ENCODE results near the gene SLC12A9.
A peak's percentile ranks its signal among the peaks of the same experiment; 100 is the strongest.

Gene SLC12A9

DNA sequence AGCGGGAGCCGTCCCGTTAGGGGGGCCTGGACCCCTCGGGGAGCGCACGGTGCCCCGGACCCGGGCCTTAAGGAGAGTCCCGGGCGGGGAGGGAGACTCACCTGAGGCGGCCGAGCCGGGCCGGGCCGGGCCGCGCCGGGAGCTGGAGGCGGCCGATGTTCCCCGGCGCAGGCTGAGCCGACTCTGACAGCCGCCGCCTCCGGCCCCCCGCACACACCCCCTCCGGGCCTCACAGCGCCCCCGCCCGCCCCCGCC lies 43.1 kb downstream of the SLC12A9 start, which contains the start of gene ACHE:
ACHE (minus strand) TSS at position 188 of the 255 bp plus-strand sequence. CDS start 1,656 bp downstream, outside the sequence.
- H3K9ac ChIP-seq (ENCODE audit: low read length), result no peak within 1 kb of the TSS
- no peaks in the 10 kb centered on the region for H3K27me3 ChIP-seq (ENCODE audit: low read length)
- no peaks in the 10 kb centered on the region for H3K9me3 ChIP-seq (ENCODE audit: insufficient read depth, low read length)
- H2AFZ ChIP-seq (ENCODE audit: low read depth, low read length, severe bottlenecking), result no peak within 1 kb of the TSS
- H4K20me1 ChIP-seq (ENCODE audit: low read depth, low read length), result no peaks in the 10 kb centered on the region
- no peaks in the 10 kb centered on the region for H3K36me3 ChIP-seq (ENCODE audit: low read length)
- no peak within 1 kb of the TSS for H3K4me3 ChIP-seq (ENCODE audit: insufficient read depth, low read length, poor library complexity, severe bottlenecking)
- no peak within 1 kb of the TSS for H3K27ac ChIP-seq (ENCODE audit: low read depth, low read length)
- no peak for TF ChIP-seq EZH2phosphoT487 (conservative IDR thresholded peaks at IDR 0.05; ENCODE audit: low read length)
- TF ChIP-seq, protein P1, sequence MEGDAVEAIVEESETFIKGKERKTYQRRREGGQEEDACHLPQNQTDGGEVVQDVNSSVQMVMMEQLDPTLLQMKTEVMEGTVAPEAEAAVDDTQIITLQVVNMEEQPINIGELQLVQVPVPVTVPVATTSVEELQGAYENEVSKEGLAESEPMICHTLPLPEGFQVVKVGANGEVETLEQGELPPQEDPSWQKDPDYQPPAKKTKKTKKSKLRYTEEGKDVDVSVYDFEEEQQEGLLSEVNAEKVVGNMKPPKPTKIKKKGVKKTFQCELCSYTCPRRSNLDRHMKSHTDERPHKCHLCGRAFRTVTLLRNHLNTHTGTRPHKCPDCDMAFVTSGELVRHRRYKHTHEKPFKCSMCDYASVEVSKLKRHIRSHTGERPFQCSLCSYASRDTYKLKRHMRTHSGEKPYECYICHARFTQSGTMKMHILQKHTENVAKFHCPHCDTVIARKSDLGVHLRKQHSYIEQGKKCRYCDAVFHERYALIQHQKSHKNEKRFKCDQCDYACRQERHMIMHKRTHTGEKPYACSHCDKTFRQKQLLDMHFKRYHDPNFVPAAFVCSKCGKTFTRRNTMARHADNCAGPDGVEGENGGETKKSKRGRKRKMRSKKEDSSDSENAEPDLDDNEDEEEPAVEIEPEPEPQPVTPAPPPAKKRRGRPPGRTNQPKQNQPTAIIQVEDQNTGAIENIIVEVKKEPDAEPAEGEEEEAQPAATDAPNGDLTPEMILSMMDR (IDR thresholded peaks at IDR 0.05; ENCODE audit: insufficient read depth, low read length, poor library complexity, severe bottlenecking), result no peak
- H3K79me2 ChIP-seq (ENCODE audit: insufficient read depth, low read length), result no peaks in the 10 kb centered on the region
- peak within 1 kb of the TSS; percentile 36 for H3K4me2 ChIP-seq (ENCODE audit: low read depth, low read length, poor library complexity, severe bottlenecking)
- H3K9me2 ChIP-seq (replicated peaks; ENCODE audit: insufficient read depth, low read length), result no peaks in the 10 kb centered on the region
- H3F3A ChIP-seq (ENCODE audit: insufficient read depth), result peaks cover 4% of the 10 kb centered on the region; the same call in 1 of the 2 replicates

DNA sequence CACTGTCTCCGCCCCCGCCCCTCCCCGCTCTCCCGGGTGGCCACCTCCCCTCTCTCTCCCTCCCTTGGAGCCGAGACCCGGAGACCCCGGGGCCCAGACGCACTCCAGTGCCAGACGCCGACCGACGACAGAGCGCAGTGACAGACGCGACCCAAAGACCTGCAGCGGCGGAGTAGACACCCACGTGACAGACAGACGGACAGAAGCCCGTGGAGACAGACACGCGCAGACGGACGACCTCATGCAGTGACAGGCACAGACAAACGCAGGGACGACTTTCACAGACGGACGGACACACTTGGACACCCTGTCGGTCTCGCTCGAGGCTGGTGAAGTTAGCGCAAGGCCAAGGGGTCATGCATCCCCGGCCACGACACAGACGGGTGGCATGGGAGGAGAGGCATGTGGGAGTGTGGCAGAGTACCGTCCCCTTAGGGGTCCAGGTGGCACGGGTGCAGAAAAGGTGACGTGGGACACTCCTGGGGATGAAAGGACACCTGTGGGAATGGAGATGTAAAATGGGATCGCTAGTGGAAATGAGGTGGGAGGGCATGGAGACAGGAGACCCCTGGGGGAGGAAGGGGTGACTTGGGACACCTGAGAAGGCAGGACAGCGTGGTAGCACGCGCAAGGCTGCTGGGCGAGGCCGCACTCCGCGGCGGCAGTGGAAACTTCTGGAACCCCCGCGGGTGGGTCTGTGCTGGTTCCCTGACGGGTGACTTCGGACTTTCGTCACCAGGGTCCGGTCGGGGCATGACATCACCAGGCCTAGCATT lies 43.6 kb downstream of the SLC12A9 start:
- no peak overlapping the region for H3K4me2 ChIP-seq (ENCODE audit: low read depth, low read length, poor library complexity, severe bottlenecking)
- H3K27me3 ChIP-seq (ENCODE audit: low read length), result no peaks in the 10 kb centered on the region
- no peaks in the 10 kb centered on the region for H3K36me3 ChIP-seq (ENCODE audit: low read length)
- no peaks in the 10 kb centered on the region for H4K20me1 ChIP-seq (ENCODE audit: low read depth, low read length)
- no peaks in the 10 kb centered on the region for H3K9me3 ChIP-seq (ENCODE audit: insufficient read depth, low read length)
- peaks cover 4% of the 10 kb centered on the region; the same call in 1 of the 2 replicates for H3F3A ChIP-seq (ENCODE audit: insufficient read depth)
- H3K4me3 ChIP-seq (ENCODE audit: insufficient read depth, low read length, poor library complexity, severe bottlenecking), result no peak overlapping the region
- TF ChIP-seq, protein P1 (IDR thresholded peaks at IDR 0.05; ENCODE audit: insufficient read depth, low read length, poor library complexity, severe bottlenecking), result no peak
- no peak for TF ChIP-seq EZH2phosphoT487 (conservative IDR thresholded peaks at IDR 0.05; ENCODE audit: low read length)
- no peak overlapping the region for H2AFZ ChIP-seq (ENCODE audit: low read depth, low read length, severe bottlenecking)
- no peaks in the 10 kb centered on the region for H3K9me2 ChIP-seq (replicated peaks; ENCODE audit: insufficient read depth, low read length)
- H3K27ac ChIP-seq (ENCODE audit: low read depth, low read length), result no peak overlapping the region
- H3K9ac ChIP-seq (ENCODE audit: low read length), result no peak overlapping the region
- no peaks in the 10 kb centered on the region for H3K79me2 ChIP-seq (ENCODE audit: insufficient read depth, low read length)

DNA sequence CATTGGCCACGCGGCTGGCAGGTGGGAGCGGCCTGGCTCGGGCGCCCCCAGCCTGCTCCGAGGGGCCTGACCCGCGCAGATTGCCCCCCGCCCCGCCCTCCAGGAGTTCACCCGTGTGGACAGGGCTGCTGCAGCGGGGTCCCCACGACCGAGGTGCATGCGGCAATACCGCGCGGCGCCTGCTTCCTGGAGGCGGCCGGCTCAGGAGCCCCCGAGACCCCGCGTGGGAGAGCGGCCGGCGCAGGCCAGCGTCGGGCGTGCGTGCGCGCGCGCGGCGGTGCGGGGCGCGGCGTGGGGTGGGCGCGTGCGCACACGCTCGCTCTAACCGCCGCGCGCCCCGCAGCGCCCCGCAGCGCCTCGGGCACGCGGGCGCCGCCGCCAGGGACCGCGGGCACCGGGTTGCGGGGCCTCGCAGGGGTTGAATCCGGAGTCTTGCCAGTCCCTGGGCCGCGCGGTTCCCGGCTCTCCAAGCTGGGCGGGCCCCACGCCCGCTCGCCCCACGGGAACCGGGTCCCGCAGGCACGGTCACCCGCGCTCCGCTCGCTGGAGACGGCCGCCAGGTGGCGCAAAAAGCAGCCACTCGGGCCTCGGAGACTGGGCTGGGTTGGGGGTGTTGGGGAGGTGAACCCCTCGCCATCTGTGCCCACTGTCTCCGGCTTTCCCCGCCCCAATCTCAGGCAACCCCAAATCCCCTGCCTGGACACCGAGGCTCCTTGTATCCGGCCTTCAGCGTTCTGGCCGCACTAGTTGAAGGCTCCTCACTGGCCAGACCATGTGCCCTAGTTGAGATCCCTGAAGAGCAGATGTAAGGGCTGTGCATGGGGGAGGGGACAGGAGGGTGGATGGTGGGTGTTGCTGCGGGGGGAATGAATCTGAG lies 44.5 kb downstream of the SLC12A9 start:
- H3K27ac ChIP-seq (ENCODE audit: low read depth, low read length), result no peak overlapping the region
- no peaks in the 10 kb centered on the region for H4K20me1 ChIP-seq (ENCODE audit: low read depth, low read length)
- H3K9me3 ChIP-seq (ENCODE audit: insufficient read depth, low read length), result no peaks in the 10 kb centered on the region
- no peak overlapping the region for H2AFZ ChIP-seq (ENCODE audit: low read depth, low read length, severe bottlenecking)
- H3F3A ChIP-seq (ENCODE audit: insufficient read depth), result no peaks in the 10 kb centered on the region
- H3K36me3 ChIP-seq (ENCODE audit: low read length), result no peaks in the 10 kb centered on the region
- no peak overlapping the region for H3K4me3 ChIP-seq (ENCODE audit: insufficient read depth, low read length, poor library complexity, severe bottlenecking)
- H3K9me2 ChIP-seq (replicated peaks; ENCODE audit: insufficient read depth, low read length), result no peaks in the 10 kb centered on the region
- no peaks in the 10 kb centered on the region for H3K27me3 ChIP-seq (ENCODE audit: low read length)
- H3K79me2 ChIP-seq (ENCODE audit: insufficient read depth, low read length), result no peaks in the 10 kb centered on the region
- TF ChIP-seq, protein P1 (IDR thresholded peaks at IDR 0.05; ENCODE audit: insufficient read depth, low read length, poor library complexity, severe bottlenecking), result peak; percentile 59
- no peak for TF ChIP-seq EZH2phosphoT487 (conservative IDR thresholded peaks at IDR 0.05; ENCODE audit: low read length)
- no peak overlapping the region for H3K4me2 ChIP-seq (ENCODE audit: low read depth, low read length, poor library complexity, severe bottlenecking)
- H3K9ac ChIP-seq (ENCODE audit: low read length), result no peak overlapping the region
